HEK293 (cell line): ENCODE results near the gene CD2AP.
A peak's percentile ranks its signal among the peaks of the same experiment; 100 is the strongest.

Source experiments
- CTCF ChIA-PET: fragments of 350-600 bp; formaldehyde crosslinking; extraction: SDS; loops from one replicate; lab custom pipeline; 2021; ENCODE audit warnings: antibody characterized with exemption; lab: Yijun Ruan, JAX
- POLR2A ChIA-PET: fragments of 300-600 bp; formaldehyde crosslinking; extraction: SDS; loops from one replicate; lab custom pipeline; 2020; ENCODE audit warnings: antibody characterized with exemption, inconsistent platforms; lab: Yijun Ruan, JAX
- H3K27ac ChIP-seq: fragments of 200-500 bp; sonication (Bioruptor generic); 2 replicates; pipeline ENCODE4 v1.5.1; 2014; ENCODE audit warnings: low read depth, low read length, control low read depth, inconsistent platforms; ENCODE audit errors: extremely low read depth
- H3K36me3 ChIP-seq, 2 experiments: fragments of 200-500 bp in 1 of 2; sonication (Bioruptor generic) in 1 of 2; 1 replicate in 1 of 2; 2 replicates in 1 of 2; pipeline ENCODE4 v1.5.1; 2014 to 2017; ENCODE audit warnings: inconsistent platforms in 2 of 2, low read length in 2 of 2; ENCODE audit not compliant: control insufficient read depth in 2 of 2, insufficient read depth in 1 of 2
- H3K4me1 ChIP-seq: fragments of 200-500 bp; sonication (Bioruptor generic); 2 replicates; pipeline ENCODE4 v1.5.1; 2014; ENCODE audit warnings: mild to moderate bottlenecking, low read length, inconsistent platforms; ENCODE audit not compliant: control insufficient read depth, insufficient read depth
- H3K4me3 ChIP-seq: 2 replicates; pipeline ENCODE4 v1.5.1; 2011; ENCODE audit warnings: low read depth, mild to moderate bottlenecking, control low read depth, low read length, moderate library complexity
- H3K9me3 ChIP-seq: fragments of 200-500 bp; sonication (Bioruptor generic); 2 replicates; pipeline ENCODE4 v1.5.1; 2014; ENCODE audit warnings: low read depth, low read length, inconsistent platforms; ENCODE audit not compliant: control insufficient read depth, insufficient read depth
- GFI1B ChIP-seq: fragments of 450-650 bp; formaldehyde crosslinking; IDR thresholded peaks from 2 replicates; pipeline ENCODE4 v1.5.1; 2016; ENCODE audit warnings: missing biosample characterization, missing genetic modification characterization
- KLF1 ChIP-seq: fragments of 450-650 bp; formaldehyde crosslinking; IDR thresholded peaks from 2 replicates; pipeline ENCODE4 v1.5.1; 2016; ENCODE audit warnings: missing biosample characterization, missing genetic modification characterization
- KLF9 ChIP-seq: fragments of 450-650 bp; formaldehyde crosslinking; IDR thresholded peaks from 2 replicates; pipeline ENCODE4 v1.5.1; 2016; ENCODE audit warnings: missing biosample characterization, missing genetic modification characterization, low read depth
- OSR2 ChIP-seq: fragments of 450-650 bp; formaldehyde crosslinking; IDR thresholded peaks from 2 replicates; pipeline ENCODE4 v1.5.1; 2016; ENCODE audit warnings: missing biosample characterization, missing genetic modification characterization
- PRDM1 ChIP-seq: fragments of 450-650 bp; formaldehyde crosslinking; IDR thresholded peaks from 2 replicates; pipeline ENCODE4; 2016; ENCODE audit warnings: missing biosample characterization, missing genetic modification characterization
- SP3 ChIP-seq: fragments of 450-650 bp; formaldehyde crosslinking; IDR thresholded peaks from 2 replicates; pipeline ENCODE4 v1.5.1; 2016; ENCODE audit warnings: missing biosample characterization, missing genetic modification characterization
- ZBTB17 ChIP-seq: fragments of 450-650 bp; formaldehyde crosslinking; IDR thresholded peaks from 2 replicates; pipeline ENCODE4 v1.5.1; 2016; ENCODE audit warnings: missing biosample characterization, missing genetic modification characterization
- ZBTB48 ChIP-seq: fragments of 450-650 bp; formaldehyde crosslinking; IDR thresholded peaks from 2 replicates; pipeline ENCODE4 v1.5.1; 2016; ENCODE audit warnings: missing biosample characterization, missing genetic modification characterization
- ZNF112 ChIP-seq: fragments of 450-650 bp; formaldehyde crosslinking; IDR thresholded peaks from 2 replicates; pipeline ENCODE4 v1.5.0; 2017; ENCODE audit warnings: missing biosample characterization, missing genetic modification characterization
- ZNF121 ChIP-seq: fragments of 450-650 bp; formaldehyde crosslinking; IDR thresholded peaks from 2 replicates; pipeline ENCODE4 v1.5.1; 2016; ENCODE audit warnings: missing biosample characterization, missing genetic modification characterization
- ZNF157 ChIP-seq: fragments of 450-650 bp; formaldehyde crosslinking; IDR thresholded peaks from 2 replicates; pipeline ENCODE4 v1.5.1; 2016; ENCODE audit warnings: missing biosample characterization, missing genetic modification characterization
- ZNF2 ChIP-seq: fragments of 450-650 bp; formaldehyde crosslinking; IDR thresholded peaks from 2 replicates; pipeline ENCODE4 v1.5.1; 2016; ENCODE audit warnings: missing biosample characterization, missing genetic modification characterization
- ZNF335 ChIP-seq: fragments of 450-650 bp; formaldehyde crosslinking; conservative IDR thresholded peaks from 2 replicates; pipeline ENCODE4 v1.5.1; 2016; ENCODE audit warnings: missing biosample characterization, missing genetic modification characterization
- ZNF394 ChIP-seq: fragments of 450-650 bp; formaldehyde crosslinking; IDR thresholded peaks from 2 replicates; pipeline ENCODE4 v1.5.1; 2016; ENCODE audit warnings: missing biosample characterization, missing genetic modification characterization, mild to moderate bottlenecking, moderate library complexity, borderline replicate concordance
- ZNF544 ChIP-seq: fragments of 450-650 bp; formaldehyde crosslinking; IDR thresholded peaks from 2 replicates; pipeline ENCODE4 v1.5.0; 2017; ENCODE audit warnings: missing biosample characterization, missing genetic modification characterization
- ZNF600 ChIP-seq: fragments of 450-650 bp; formaldehyde crosslinking; IDR thresholded peaks from 2 replicates; pipeline ENCODE4 v1.5.1; 2016; ENCODE audit warnings: missing biosample characterization, missing genetic modification characterization
- TF ChIP-seq, protein P1 (sequence below): fragments of 450-650 bp; formaldehyde crosslinking; IDR thresholded peaks from 2 replicates; pipeline ENCODE4 v1.5.1; 2016; ENCODE audit warnings: missing biosample characterization, missing genetic modification characterization
- TF ChIP-seq, protein P2 (sequence below): fragments of 450-650 bp; formaldehyde crosslinking; IDR thresholded peaks from 2 replicates; pipeline ENCODE4 v1.5.1; 2016; ENCODE audit warnings: missing biosample characterization, missing genetic modification characterization
- TF ChIP-seq, protein P3 (sequence below): fragments of 450-650 bp; IDR thresholded peaks from 2 replicates; pipeline ENCODE4 v1.5.1; 2018; ENCODE audit warnings: missing biosample characterization, mild to moderate bottlenecking, missing genetic modification characterization

Gene CD2AP

DNA sequence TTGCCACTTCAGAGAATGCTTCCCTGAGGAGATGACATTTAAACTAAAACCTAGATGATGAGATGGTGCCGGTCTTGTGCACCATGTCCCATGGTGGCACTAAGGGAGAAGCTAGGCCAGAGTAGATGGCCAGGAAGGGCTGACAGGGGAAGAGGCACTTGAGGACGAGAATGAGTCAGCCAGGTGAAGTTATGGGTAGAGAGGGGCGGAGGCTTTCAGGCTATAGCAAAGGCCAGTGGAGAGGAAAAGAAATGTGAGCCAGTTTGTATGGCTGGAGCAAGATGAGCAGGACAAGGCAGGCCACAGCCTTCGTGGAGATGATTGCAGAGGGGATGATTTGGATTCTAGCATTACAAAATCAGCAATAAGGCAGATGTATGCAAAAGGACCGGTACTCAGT lies 176.1 kb downstream of the CD2AP start:
- ChIA-PET POLR2A (no interaction called here), CTCF (interaction anchor here (0.8 kb wide), 1 partner anchor 13 kb away, joined by 5 read pairs; no protein-coding TSS in a partner anchor)
- no peaks in the 10 kb centered on the region for H3K36me3 ChIP-seq
- 0 out of 2 replicates have a peak, but pooled peaks have one; percentile 39 for TF ChIP-seq KLF1 (tag by site-specific recombination)
- no peak for TF ChIP-seq ZNF157 (tag by site-specific recombination)
- TF ChIP-seq, all 188 proteins: peak for 1
- no peak overlapping the region for H3K27ac ChIP-seq
- no peaks in the 10 kb centered on the region for H3K9me3 ChIP-seq
- H3K4me1 ChIP-seq = peaks cover 5% of the 10 kb centered on the region
- H3K4me3 ChIP-seq = no peak overlapping the region

DNA sequence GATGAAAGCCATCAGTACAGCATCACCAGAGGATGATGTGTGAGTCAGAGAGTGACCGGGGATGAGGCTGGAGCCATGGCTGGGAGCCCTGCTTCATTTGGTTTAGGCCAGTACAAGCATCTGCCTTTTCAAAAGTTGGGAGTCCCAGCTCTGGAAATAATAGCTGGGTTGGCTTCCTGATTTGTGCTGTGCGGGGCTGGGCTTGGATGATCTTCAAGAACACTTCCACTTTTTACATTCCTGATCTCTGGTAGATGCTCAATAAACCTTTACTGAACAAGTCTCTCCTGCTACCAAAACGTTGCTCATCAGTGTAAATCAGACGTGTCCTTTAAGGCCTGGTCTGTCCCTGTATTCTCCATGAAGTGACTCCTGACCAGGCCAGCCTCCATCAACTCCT lies 176.7 kb downstream of the CD2AP start:
- POLR2A ChIA-PET = no interaction called here
- TF ChIP-seq ZNF2 (tag by site-specific recombination) = no peak
- no peak for TF ChIP-seq ZNF544
- Histone ChIP-seq H3K9me3 (no peaks in the 10 kb centered on the region), H3K4me3 (no peak overlapping the region), H3K27ac (no peak overlapping the region), H3K4me1 (peaks cover 5% of the 10 kb centered on the region), H3K36me3 (no peaks in the 10 kb centered on the region)
- CTCF ChIA-PET = no interaction called here

DNA sequence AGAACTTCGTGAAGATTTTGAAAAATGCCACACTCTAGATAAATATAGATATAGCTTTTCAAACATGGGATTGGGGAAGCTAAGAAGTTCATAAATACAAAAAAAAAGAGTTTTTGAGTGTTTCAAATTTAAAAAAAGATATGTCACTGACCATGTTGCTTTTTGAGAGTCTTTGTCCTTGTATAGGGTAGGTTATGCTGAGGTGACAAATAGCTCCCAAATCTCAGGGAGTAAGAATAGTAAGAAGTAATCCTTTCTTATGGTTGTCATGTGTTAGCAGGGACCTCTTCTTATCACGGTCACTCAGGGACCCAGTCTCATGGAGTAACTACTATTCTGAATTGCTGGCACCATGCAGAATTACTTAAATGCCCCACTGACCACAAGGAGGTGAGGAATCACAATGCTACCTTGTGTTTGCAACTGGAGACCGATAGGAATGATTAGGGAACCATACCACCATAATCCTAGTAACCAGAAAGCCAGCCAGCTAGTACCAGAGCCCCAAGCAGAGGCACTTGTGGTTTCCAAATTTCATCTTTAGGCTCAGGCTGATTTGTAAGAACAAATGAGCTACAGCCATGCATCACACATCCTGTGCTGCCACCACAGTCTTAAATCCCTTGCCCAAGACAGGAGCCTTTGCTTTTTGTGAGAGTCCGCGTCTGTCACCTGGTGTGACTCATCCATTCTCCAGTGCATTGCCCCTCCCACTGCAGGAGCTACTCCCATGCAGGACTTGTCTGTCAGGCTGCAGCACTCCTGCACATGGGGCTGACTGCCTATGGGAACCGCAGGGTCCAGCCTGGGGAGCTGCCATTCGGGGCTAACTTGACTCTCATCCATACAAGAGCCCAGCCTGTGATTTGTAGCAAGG lies 178.4 kb downstream of the CD2AP start:
- Histone ChIP-seq H3K9me3 (no peaks in the 10 kb centered on the region), H3K4me3 (no peak overlapping the region), H3K36me3 (no peaks in the 10 kb centered on the region), H3K27ac (no peak overlapping the region)
- CTCF ChIA-PET = interaction anchor here (0.6 to 1.5 kb wide), 5 partner anchors 13 to 1784 kb away, joined by 3 to 7 read pairs (median 4); no protein-coding TSS in a partner anchor
- 0 out of 2 replicates have a peak, but pooled peaks have one; percentile 35 for TF ChIP-seq PRDM1
- TF ChIP-seq, protein P1, sequence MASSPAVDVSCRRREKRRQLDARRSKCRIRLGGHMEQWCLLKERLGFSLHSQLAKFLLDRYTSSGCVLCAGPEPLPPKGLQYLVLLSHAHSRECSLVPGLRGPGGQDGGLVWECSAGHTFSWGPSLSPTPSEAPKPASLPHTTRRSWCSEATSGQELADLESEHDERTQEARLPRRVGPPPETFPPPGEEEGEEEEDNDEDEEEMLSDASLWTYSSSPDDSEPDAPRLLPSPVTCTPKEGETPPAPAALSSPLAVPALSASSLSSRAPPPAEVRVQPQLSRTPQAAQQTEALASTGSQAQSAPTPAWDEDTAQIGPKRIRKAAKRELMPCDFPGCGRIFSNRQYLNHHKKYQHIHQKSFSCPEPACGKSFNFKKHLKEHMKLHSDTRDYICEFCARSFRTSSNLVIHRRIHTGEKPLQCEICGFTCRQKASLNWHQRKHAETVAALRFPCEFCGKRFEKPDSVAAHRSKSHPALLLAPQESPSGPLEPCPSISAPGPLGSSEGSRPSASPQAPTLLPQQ (tag by site-specific recombination) = 0 out of 2 replicates have a peak, but pooled peaks have one; percentile 17
- TF ChIP-seq ZNF394 (tag by site-specific recombination) = peak; percentile 91
- TF ChIP-seq ZBTB17 (tag by site-specific recombination) = peak; percentile 65
- TF ChIP-seq ZNF600 = peak; percentile 81
- no peak for TF ChIP-seq GFI1B (tag by site-specific recombination)
- no peak for TF ChIP-seq ZNF112
- TF ChIP-seq ZBTB48 (tag by site-specific recombination) = peak; percentile 59; the same call in 1 of the 2 replicates
- 0 out of 2 replicates have a peak, but pooled peaks have one; percentile 25 for TF ChIP-seq SP3 (tag by site-specific recombination)
- peak; percentile 40; the same call in 1 of the 2 replicates for TF ChIP-seq OSR2 (tag by site-specific recombination)
- TF ChIP-seq, protein P2, sequence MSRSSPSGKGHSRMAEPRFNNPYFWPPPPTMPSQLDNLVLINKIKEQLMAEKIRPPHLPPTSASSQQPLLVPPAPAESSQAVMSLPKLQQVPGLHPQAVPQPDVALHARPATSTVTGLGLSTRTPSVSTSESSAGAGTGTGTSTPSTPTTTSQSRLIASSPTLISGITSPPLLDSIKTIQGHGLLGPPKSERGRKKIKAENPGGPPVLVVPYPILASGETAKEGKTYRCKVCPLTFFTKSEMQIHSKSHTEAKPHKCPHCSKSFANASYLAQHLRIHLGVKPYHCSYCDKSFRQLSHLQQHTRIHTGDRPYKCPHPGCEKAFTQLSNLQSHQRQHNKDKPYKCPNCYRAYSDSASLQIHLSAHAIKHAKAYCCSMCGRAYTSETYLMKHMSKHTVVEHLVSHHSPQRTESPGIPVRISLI (tag by site-specific recombination) = no peak
- TF ChIP-seq ZNF335 (tag by site-specific recombination) = peak; percentile 47; the same call in 1 of the 2 replicates
- TF ChIP-seq KLF9 = peak; percentile 45; the same call in 1 of the 2 replicates
- no peak for TF ChIP-seq ZNF121 (tag by site-specific recombination)
- TF ChIP-seq, protein P3, sequence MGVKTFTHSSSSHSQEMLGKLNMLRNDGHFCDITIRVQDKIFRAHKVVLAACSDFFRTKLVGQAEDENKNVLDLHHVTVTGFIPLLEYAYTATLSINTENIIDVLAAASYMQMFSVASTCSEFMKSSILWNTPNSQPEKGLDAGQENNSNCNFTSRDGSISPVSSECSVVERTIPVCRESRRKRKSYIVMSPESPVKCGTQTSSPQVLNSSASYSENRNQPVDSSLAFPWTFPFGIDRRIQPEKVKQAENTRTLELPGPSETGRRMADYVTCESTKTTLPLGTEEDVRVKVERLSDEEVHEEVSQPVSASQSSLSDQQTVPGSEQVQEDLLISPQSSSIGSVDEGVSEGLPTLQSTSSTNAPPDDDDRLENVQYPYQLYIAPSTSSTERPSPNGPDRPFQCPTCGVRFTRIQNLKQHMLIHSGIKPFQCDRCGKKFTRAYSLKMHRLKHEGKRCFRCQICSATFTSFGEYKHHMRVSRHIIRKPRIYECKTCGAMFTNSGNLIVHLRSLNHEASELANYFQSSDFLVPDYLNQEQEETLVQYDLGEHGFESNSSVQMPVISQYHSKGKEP (tag by site-specific recombination) = peak; percentile 97
- TF ChIP-seq, all 188 proteins: peak for 11
- POLR2A ChIA-PET = interaction anchor here (1.0 to 1.4 kb wide), 2 partner anchors 15 to 178 kb away, joined by 3 to 8 read pairs; partner anchors contain the start of gene CD2AP
- peaks cover 5% of the 10 kb centered on the region for H3K4me1 ChIP-seq
